Measurements from ENCODE around the gene FBXL13. TPM values are rescaled to one million over a fixed set of nuclear protein-coding genes. Genes with fewer than 3 reads are reported as not detected.
"Not testable (repeated sequence)": the region's sequence is repeated elsewhere in the genome, so short reads cannot be mapped to it uniquely, and the experiment has no call there.

The FBXL13 gene
- total RNA-seq, 2 experiments from 2014 or later: 0.15 to 0.17 TPM

GRCh38 chr7:102954359-102954758, 120.2 kb downstream of the FBXL13 start:
- DNase-seq; CTCF ChIA-PET; POLR2A ChIA-PET; H3K36me3 Mint-ChIP-seq (ENCODE audit: low read depth); H3K27me3 Mint-ChIP-seq; H3K4me3 Mint-ChIP-seq; H3K27ac Mint-ChIP-seq; H3K4me1 Mint-ChIP-seq: not testable (repeated sequence)
- H3K9me3 Mint-ChIP-seq: peaks cover 12% of the 10 kb centered on the region

GRCh38 chr7:102953406-102953805, 121.2 kb downstream of the FBXL13 start:
- no peaks in the 10 kb centered on the region for H3K4me1 Mint-ChIP-seq
- no peak overlapping the region for H3K4me3 Mint-ChIP-seq
- no peaks in the 10 kb centered on the region for H3K27me3 Mint-ChIP-seq
- ChIA-PET CTCF (no interaction called here), POLR2A (no interaction called here)
- no peak for DNase-seq
- peaks cover 2% of the 10 kb centered on the region for H3K36me3 Mint-ChIP-seq (ENCODE audit: low read depth)
- no peak overlapping the region for H3K27ac Mint-ChIP-seq
- H3K9me3 Mint-ChIP-seq: peaks cover 12% of the 10 kb centered on the region

- no peak overlapping the region for H3K4me3 Mint-ChIP-seq
- H3K27ac Mint-ChIP-seq: no peak overlapping the region
- H3K27me3 Mint-ChIP-seq: no peaks in the 10 kb centered on the region
- ChIA-PET POLR2A (no interaction called here), CTCF (no interaction called here)
- DNase-seq: no peak
- peaks cover 12% of the 10 kb centered on the region for H3K9me3 Mint-ChIP-seq
- no peaks in the 10 kb centered on the region for H3K4me1 Mint-ChIP-seq
- peaks cover 2% of the 10 kb centered on the region for H3K36me3 Mint-ChIP-seq (ENCODE audit: low read depth)
These were observed 122.8 kb downstream of the FBXL13 start for GRCh38 chr7:102951839-102952238.

- ChIA-PET POLR2A (no interaction called here), CTCF (interaction anchor here (0.7 kb wide), 1 partner anchor 11 kb away, joined by 3 read pairs; no protein-coding TSS in a partner anchor)
- no peak for DNase-seq
- H3K9me3 Mint-ChIP-seq: no peaks in the 10 kb centered on the region
- H3K4me3 Mint-ChIP-seq: no peak overlapping the region
- H3K4me1 Mint-ChIP-seq: no peaks in the 10 kb centered on the region
- no peaks in the 10 kb centered on the region for H3K36me3 Mint-ChIP-seq (ENCODE audit: low read depth)
- H3K27me3 Mint-ChIP-seq: no peaks in the 10 kb centered on the region
- H3K27ac Mint-ChIP-seq: no peak overlapping the region
These were observed 130.4 kb downstream of the FBXL13 start for GRCh38 chr7:102944241-102944640.

GRCh38 chr7:102943423-102944169, 131.0 kb downstream of the FBXL13 start:
- no peaks in the 10 kb centered on the region for H3K27me3 Mint-ChIP-seq
- no peak for DNase-seq
- no peaks in the 10 kb centered on the region for H3K36me3 Mint-ChIP-seq (ENCODE audit: low read depth)
- no peak overlapping the region for H3K4me3 Mint-ChIP-seq
- H3K9me3 Mint-ChIP-seq: no peaks in the 10 kb centered on the region
- ChIA-PET POLR2A (no interaction called here), CTCF (interaction anchor here (0.7 kb wide), 1 partner anchor 10 kb away, joined by 3 read pairs; no protein-coding TSS in a partner anchor)
- no peaks in the 10 kb centered on the region for H3K4me1 Mint-ChIP-seq
- no peak overlapping the region for H3K27ac Mint-ChIP-seq

- Mint-ChIP-seq H3K4me3 (no peak overlapping the region), H3K4me1 (no peaks in the 10 kb centered on the region), H3K9me3 (no peaks in the 10 kb centered on the region), H3K27me3 (no peaks in the 10 kb centered on the region), H3K36me3 (ENCODE audit: low read depth) (no peaks in the 10 kb centered on the region), H3K27ac (no peak overlapping the region)
- DNase-seq: no peak
- CTCF ChIA-PET: no interaction called here
- POLR2A ChIA-PET: no interaction called here
These were observed 131.7 kb downstream of the FBXL13 start for GRCh38 chr7:102942868-102943267.

GRCh38 chr7:102942181-102942866, 132.3 kb downstream of the FBXL13 start:
- ChIA-PET CTCF (no interaction called here), POLR2A (no interaction called here)
- Mint-ChIP-seq H3K36me3 (ENCODE audit: low read depth) (no peaks in the 10 kb centered on the region), H3K4me1 (no peaks in the 10 kb centered on the region), H3K4me3 (no peak overlapping the region), H3K27ac (no peak overlapping the region), H3K27me3 (no peaks in the 10 kb centered on the region), H3K9me3 (no peaks in the 10 kb centered on the region)
- DNase-seq: no peak

- CTCF ChIA-PET: no interaction called here
- no peaks in the 10 kb centered on the region for H3K4me1 Mint-ChIP-seq
- no peak for DNase-seq
- H3K27me3 Mint-ChIP-seq: no peaks in the 10 kb centered on the region
- H3K36me3 Mint-ChIP-seq (ENCODE audit: low read depth): no peaks in the 10 kb centered on the region
- POLR2A ChIA-PET: no interaction called here
- no peak overlapping the region for H3K4me3 Mint-ChIP-seq
- H3K9me3 Mint-ChIP-seq: no peaks in the 10 kb centered on the region
- H3K27ac Mint-ChIP-seq: no peak overlapping the region
These were observed 135.9 kb downstream of the FBXL13 start for GRCh38 chr7:102938679-102939078.

- CTCF ChIA-PET: interaction anchor here (0.9 kb wide), 1 partner anchor 10 kb away, joined by 4 read pairs; no protein-coding TSS in a partner anchor
- no peaks in the 10 kb centered on the region for H3K27me3 Mint-ChIP-seq
These were observed 139.0 kb downstream of the FBXL13 start for GRCh38 chr7:102935450-102936115.

GRCh38 chr7:102934701-102935100, 139.9 kb downstream of the FBXL13 start:
- Mint-ChIP-seq H3K4me1 (no peaks in the 10 kb centered on the region), H3K36me3 (ENCODE audit: low read depth) (no peaks in the 10 kb centered on the region), H3K27me3 (no peaks in the 10 kb centered on the region), H3K27ac (no peak overlapping the region), H3K9me3 (no peaks in the 10 kb centered on the region), H3K4me3 (no peak overlapping the region)
- no peak for DNase-seq
- CTCF ChIA-PET: interaction anchor here (0.9 kb wide), 1 partner anchor 10 kb away, joined by 4 read pairs; no protein-coding TSS in a partner anchor
- POLR2A ChIA-PET: no interaction called here

More at GRCh38 chr7:102935450-102936115, 139.0 kb downstream of the FBXL13 start:
- no peak for DNase-seq
- Mint-ChIP-seq H3K4me1 (no peaks in the 10 kb centered on the region), H3K36me3 (ENCODE audit: low read depth) (no peaks in the 10 kb centered on the region), H3K9me3 (no peaks in the 10 kb centered on the region), H3K4me3 (no peak overlapping the region), H3K27ac (no peak overlapping the region)
- POLR2A ChIA-PET: no interaction called here

- H3K27me3 Mint-ChIP-seq: no peaks in the 10 kb centered on the region
- CTCF ChIA-PET: no interaction called here
- no peaks in the 10 kb centered on the region for H3K4me1 Mint-ChIP-seq
- H3K4me3 Mint-ChIP-seq: no peak overlapping the region
- H3K36me3 Mint-ChIP-seq (ENCODE audit: low read depth): no peaks in the 10 kb centered on the region
- H3K27ac Mint-ChIP-seq: no peak overlapping the region
- no peak for DNase-seq
- POLR2A ChIA-PET: no interaction called here
- no peaks in the 10 kb centered on the region for H3K9me3 Mint-ChIP-seq
These were observed 140.4 kb downstream of the FBXL13 start for GRCh38 chr7:102934239-102934638.

GRCh38 chr7:102933763-102934162, 140.8 kb downstream of the FBXL13 start:
- Mint-ChIP-seq H3K4me3 (no peak overlapping the region), H3K9me3 (no peaks in the 10 kb centered on the region), H3K4me1 (no peaks in the 10 kb centered on the region), H3K36me3 (ENCODE audit: low read depth) (no peaks in the 10 kb centered on the region), H3K27me3 (no peaks in the 10 kb centered on the region), H3K27ac (no peak overlapping the region)
- ChIA-PET POLR2A (no interaction called here), CTCF (interaction anchor here (1.0 kb wide), 1 partner anchor 10 kb away, joined by 3 read pairs; no protein-coding TSS in a partner anchor)
- no peak for DNase-seq

GRCh38 chr7:102931757-102932156, 142.8 kb downstream of the FBXL13 start:
- no peak overlapping the region for H3K4me3 Mint-ChIP-seq
- ChIA-PET POLR2A (no interaction called here), CTCF (no interaction called here)
- H3K27ac Mint-ChIP-seq: no peak overlapping the region
- no peaks in the 10 kb centered on the region for H3K4me1 Mint-ChIP-seq
- H3K36me3 Mint-ChIP-seq (ENCODE audit: low read depth): no peaks in the 10 kb centered on the region
- DNase-seq: no peak
- no peaks in the 10 kb centered on the region for H3K9me3 Mint-ChIP-seq
- H3K27me3 Mint-ChIP-seq: peaks cover 2% of the 10 kb centered on the region
